Mucosa of descending colon (tissue), 3 donors: ENCODE results near the gene ARHGAP10. TPM values are rescaled to one million over a fixed set of nuclear protein-coding genes. Genes with fewer than 3 reads are reported as not detected.

Source experiments
- ATAC-seq: fragments of 200-7000 bp; cut with Tn5 transposase; one replicate; pipeline ENCODE4 v1.9.1; 2020; ENCODE audit warnings: mild to moderate bottlenecking, moderate library complexity
- DNase-seq, 3 donors: peaks; one replicate each; pipeline ENCODE4 v3.0.0-alpha.2; 2020
- H3K36me3 ChIP-seq: fragments of 200-600 bp; one replicate; pipeline ENCODE4 v1.8.0; 2021; ENCODE audit warnings: low read depth, mild to moderate bottlenecking
- H3K4me1 ChIP-seq: fragments of 200-600 bp; one replicate; pipeline ENCODE4 v1.8.0; 2021; ENCODE audit warnings: low read depth, mild to moderate bottlenecking
- H3K4me3 ChIP-seq: fragments of 200-600 bp; one replicate; pipeline ENCODE4 v1.8.0; 2021; ENCODE audit warnings: mild to moderate bottlenecking
- H3K9me3 ChIP-seq: fragments of 200-600 bp; one replicate; pipeline ENCODE4 v1.8.0; 2021; ENCODE audit warnings: mild to moderate bottlenecking
- CTCF ChIP-seq: fragments of 200-600 bp; IDR thresholded peaks from one replicate; pipeline ENCODE4 v1.8.0; 2022; ENCODE audit warnings: antibody characterized with exemption, mild to moderate bottlenecking
- intact Hi-C, 2 donors: fragments of 100-400 bp; cut with DNase I in 1 of 2; cut with micrococcal nuclease in 1 of 2; formaldehyde crosslinking; loops; one replicate each; pipeline versions ENCODE4 v1.11.0 to v1.11.1; 2022; cut with DNase I, micrococcal nuclease
- total RNA-seq, 3 donors: library from RNA; stranded (reverse); fragmentation: NEBNext Ultra II Directional in 2 of 3; extraction: Animal tissue kit (Norgen Biotek cat#: 25700) in 2 of 3; gene quantifications; one replicate each; pipeline versions ENCODE4 v1.2.1 to v1.2.4, GENCODE V29; 2021 to 2023
- donor health status: DM: no; HTN: no; CAD: no; lungs with moderate emphysema.
- donor health status: DM: no; HTN: no; CAD: no.
- donor health status: DM: no; HTN: yes; CAD: no.

Gene ARHGAP10
- total RNA-seq, 3 donors from 2014 or later = 3.0 to 66.6 (median 8.1) TPM

GRCh38 chr4:147955827-147956558 is 224.1 kb downstream of the ARHGAP10 start:
- ATAC-seq = no peak
- Histone ChIP-seq H3K4me3 (no peak overlapping the region), H3K4me1 (no peaks in the 10 kb centered on the region), H3K9me3 (no peaks in the 10 kb centered on the region), H3K36me3 (no peaks in the 10 kb centered on the region)
- TF ChIP-seq CTCF = no peak
- DNase-seq = no peak
- intact Hi-C loops = no loop called here

GRCh38 chr4:147957446-147957845 is 225.6 kb downstream of the ARHGAP10 start:
- no peak overlapping the region for H3K4me3 ChIP-seq
- intact Hi-C loops = no loop called here

GRCh38 chr4:147958057-147958456 is 226.2 kb downstream of the ARHGAP10 start:
- ATAC-seq (no peak), DNase-seq (no peak)
- H3K36me3 ChIP-seq = no peaks in the 10 kb centered on the region
- no peak for TF ChIP-seq CTCF
- H3K4me3 ChIP-seq = no peak overlapping the region
- H3K4me1 ChIP-seq = no peaks in the 10 kb centered on the region
- H3K9me3 ChIP-seq = no peaks in the 10 kb centered on the region
- intact Hi-C loops = no loop called here

More at GRCh38 chr4:147957446-147957845, 225.6 kb downstream of the ARHGAP10 start:
- no peaks in the 10 kb centered on the region for H3K4me1 ChIP-seq
- H3K36me3 ChIP-seq = no peaks in the 10 kb centered on the region
- no peak for TF ChIP-seq CTCF
- no peaks in the 10 kb centered on the region for H3K9me3 ChIP-seq
- no peak for DNase-seq
- no peak for ATAC-seq

GRCh38 chr4:147958489-147959065 is 226.7 kb downstream of the ARHGAP10 start:
- H3K9me3 ChIP-seq = no peaks in the 10 kb centered on the region
- H3K36me3 ChIP-seq = no peaks in the 10 kb centered on the region
- H3K4me3 ChIP-seq = no peak overlapping the region
- H3K4me1 ChIP-seq = no peaks in the 10 kb centered on the region
- no peak for TF ChIP-seq CTCF
- intact Hi-C loops = no loop called here
- DNase-seq = no peak
- ATAC-seq = no peak

- DNase-seq = no peak
- Histone ChIP-seq H3K4me3 (no peak overlapping the region), H3K36me3 (no peaks in the 10 kb centered on the region), H3K4me1 (peaks cover 7% of the 10 kb centered on the region), H3K9me3 (no peaks in the 10 kb centered on the region)
- intact Hi-C loops = no loop called here
- ATAC-seq = peak; percentile 35
- no peak for TF ChIP-seq CTCF
Measured at GRCh38 chr4:147960971-147961370, 229.1 kb downstream of the ARHGAP10 start.
